Keratinocyte (primary cell): ENCODE measurements around the gene SMIM35.

Source experiments
- EZH2 ChIP-seq: IDR thresholded peaks from one replicate; pipeline ENCODE4 v1.6.1; 2012; ENCODE audit warnings: inconsistent platforms, mild to moderate bottlenecking, low read length, moderate library complexity
- TF ChIP-seq, protein P1 (sequence below), 3 experiments: IDR thresholded peaks in 1 of 3; conservative IDR thresholded peaks in 1 of 3; optimal IDR thresholded peaks in 1 of 3; 2 replicates in 2 of 3; 3 replicates in 1 of 3; pipeline versions ENCODE3 to v1.5.1; 2011; ENCODE audit warnings: low read length in 3 of 3, mild to moderate bottlenecking in 3 of 3, moderate library complexity in 2 of 3, control low read depth in 1 of 3, inconsistent platforms in 1 of 3; ENCODE audit not compliant: insufficient read depth in 2 of 3; ENCODE audit errors: extremely low read depth in 1 of 3

DNA sequence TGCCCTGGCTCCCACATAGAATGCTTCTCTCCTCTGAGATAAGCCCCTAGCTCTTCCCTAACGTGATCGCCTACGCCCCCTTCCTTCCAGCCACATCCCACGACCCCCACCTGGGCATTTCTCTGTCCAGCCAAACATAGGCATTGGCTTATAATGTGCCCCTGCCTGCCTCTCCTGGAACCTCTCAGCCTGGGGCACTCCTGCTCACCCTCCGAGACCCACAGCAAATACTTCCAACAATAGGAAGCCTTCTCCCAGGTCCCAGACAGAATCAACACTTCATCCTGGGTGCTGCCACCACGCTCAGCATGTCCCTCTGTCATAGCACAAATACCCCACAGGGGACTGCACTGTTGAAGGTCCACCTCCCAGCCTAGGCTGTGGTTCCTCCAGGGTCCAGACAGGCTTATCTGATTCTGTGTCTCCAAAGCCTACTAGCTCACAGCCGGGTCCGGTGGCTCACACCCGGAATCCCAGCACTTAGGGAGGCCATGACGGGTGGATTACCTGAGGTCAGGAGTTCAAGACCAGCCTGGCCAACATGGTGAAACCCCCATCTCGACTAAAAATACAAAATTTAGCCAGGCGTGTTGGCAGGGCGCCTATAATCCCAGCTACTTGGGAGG, 34.1 kb downstream of the SMIM35 start:
- TF ChIP-seq, protein P1, sequence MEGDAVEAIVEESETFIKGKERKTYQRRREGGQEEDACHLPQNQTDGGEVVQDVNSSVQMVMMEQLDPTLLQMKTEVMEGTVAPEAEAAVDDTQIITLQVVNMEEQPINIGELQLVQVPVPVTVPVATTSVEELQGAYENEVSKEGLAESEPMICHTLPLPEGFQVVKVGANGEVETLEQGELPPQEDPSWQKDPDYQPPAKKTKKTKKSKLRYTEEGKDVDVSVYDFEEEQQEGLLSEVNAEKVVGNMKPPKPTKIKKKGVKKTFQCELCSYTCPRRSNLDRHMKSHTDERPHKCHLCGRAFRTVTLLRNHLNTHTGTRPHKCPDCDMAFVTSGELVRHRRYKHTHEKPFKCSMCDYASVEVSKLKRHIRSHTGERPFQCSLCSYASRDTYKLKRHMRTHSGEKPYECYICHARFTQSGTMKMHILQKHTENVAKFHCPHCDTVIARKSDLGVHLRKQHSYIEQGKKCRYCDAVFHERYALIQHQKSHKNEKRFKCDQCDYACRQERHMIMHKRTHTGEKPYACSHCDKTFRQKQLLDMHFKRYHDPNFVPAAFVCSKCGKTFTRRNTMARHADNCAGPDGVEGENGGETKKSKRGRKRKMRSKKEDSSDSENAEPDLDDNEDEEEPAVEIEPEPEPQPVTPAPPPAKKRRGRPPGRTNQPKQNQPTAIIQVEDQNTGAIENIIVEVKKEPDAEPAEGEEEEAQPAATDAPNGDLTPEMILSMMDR (optimal IDR thresholded peaks at IDR 0.05 in 1 of 3, IDR thresholded peaks at IDR 0.05 in 1 of 3, conservative IDR thresholded peaks at IDR 0.05 in 1 of 3; ENCODE audit: extremely low read depth in 1 of 3, insufficient read depth in 2 of 3, low read length in 3 of 3): no peak
- no peak for TF ChIP-seq EZH2
